HG03565 (cell line): ENCODE measurements around the gene KLHL12.
"Not testable (repeated sequence)": the region's sequence is repeated elsewhere in the genome, so short reads cannot be mapped to it uniquely, and the experiment has no call there.

ENCODE experiments used
- ATAC-seq: cut with Tn5 transposase; IDR thresholded peaks from one replicate; pipeline ENCODE4 v1.9.1; 2021; ENCODE audit warnings: mild to moderate bottlenecking, moderate library complexity; ENCODE audit not compliant: unreplicated experiment

Gene KLHL12

DNA sequence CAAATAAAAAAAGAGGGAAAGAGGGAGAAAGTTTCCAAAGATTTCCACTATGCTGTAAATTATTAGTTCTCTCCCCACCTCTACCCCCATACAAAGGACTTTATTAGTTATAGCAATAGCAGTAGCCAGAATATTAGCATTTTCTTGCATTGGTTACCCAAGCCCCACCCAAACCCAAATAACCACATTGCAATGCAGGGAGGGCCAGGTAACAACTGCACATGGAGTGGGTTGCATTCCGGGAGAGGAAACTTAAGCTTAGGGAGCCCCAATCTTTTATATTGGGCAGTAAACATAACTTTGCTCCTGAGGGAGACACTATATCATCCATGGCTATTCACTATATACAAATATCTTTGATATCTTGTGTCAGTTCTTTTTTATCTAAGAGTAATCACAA is 25.1 kb upstream of the KLHL12 start:
- ATAC-seq: no peak

DNA sequence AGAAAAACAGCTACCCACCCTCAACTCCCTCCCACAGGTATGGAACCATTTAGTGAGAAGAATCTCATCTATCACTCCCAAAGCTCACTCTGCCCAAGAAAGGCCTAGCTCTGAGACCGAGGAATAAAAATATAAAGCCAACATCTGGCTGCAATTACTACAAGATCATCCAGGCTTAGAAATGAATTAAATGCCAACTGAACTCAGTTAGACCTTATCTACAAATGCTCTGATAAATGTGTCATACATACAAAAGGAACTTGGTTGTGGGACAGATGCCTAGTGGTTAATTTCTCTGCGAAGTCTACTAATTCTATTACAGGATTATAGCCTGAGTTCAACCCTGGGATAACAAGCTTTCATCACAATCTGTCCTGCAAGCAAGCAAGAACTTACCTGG is 24.4 kb upstream of the KLHL12 start:
- ATAC-seq: no peak

DNA sequence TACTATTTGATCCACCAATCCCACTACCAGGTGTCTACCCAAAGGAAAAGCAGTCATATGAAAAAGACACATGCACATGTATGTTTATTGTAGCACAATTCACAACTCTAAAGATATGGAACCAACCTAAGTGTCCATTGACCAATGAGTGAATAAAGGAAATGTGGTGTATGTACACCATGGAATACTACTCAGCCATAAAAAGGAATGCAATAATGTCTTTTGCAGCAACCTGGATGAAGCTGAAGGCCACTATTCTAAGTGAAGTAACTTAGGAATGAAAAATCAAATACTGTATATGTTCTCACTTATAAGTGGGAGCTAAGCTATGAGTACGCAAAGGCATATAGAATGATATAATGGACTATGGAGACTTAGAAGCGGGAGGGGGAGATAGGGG is 18.4 kb upstream of the KLHL12 start:
- ATAC-seq: no peak

DNA sequence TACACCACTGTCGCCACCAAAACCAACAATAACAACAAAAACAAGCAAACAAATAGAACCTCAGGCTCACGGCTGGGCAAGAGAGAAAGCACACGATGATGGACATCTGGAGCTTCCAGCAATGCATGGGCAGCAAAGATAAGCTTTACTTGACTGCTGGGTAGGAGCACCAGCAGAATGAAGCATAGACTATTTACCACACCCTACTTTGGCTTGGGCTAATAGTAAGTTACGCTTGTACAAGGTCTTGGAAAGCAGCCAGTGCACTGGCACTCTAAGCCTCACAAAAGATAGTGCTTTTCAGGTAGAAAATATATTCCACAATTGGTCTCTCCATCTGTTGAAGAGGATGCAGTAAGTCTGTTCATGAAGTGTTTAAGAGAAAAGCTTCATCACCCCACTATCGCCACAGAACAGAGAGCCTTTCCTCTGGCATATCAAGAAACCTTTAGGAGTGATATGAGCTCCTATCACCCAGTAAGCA is 17.4 kb upstream of the KLHL12 start:
- ATAC-seq: no peak

DNA sequence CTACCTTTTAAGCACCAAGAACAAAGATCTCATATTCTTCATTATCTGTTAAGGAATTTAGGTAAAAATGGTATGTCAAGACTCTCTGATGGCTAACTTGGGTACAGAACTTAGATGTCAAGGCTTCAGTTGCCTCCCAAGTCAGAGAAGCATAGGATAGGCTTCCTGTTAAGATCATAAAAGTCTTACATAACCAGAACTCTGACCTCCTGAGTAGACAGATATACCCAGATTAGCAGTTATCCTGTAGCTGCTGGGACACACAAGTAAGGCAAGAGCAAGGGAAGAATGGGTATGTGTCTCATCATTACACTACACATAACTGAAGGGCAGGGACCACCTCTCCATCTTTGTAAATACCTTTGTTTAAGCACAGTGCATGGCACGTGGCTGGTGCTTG is 15.4 kb upstream of the KLHL12 start:
- ATAC-seq: no peak

DNA sequence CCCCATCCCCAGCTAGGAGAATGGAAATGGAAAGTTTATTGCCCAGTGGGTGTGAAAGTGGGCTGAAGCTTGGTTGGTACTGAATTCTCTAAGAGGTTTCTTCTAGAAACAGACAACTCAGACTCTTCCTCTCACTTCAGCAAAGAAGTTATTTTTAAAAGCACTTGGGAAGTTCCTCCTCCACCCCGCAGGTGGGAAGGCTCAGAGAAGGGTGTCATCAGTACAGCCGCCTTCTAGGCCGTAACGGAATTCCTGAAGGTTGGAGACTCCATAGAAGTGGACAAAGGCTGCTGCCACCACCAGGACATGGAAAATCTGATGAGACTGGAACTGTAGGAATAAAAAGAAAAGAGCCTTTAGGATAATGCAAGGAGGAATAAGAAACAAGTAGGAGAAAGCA is 14.3 kb upstream of the KLHL12 start:
- ATAC-seq: no peak

DNA sequence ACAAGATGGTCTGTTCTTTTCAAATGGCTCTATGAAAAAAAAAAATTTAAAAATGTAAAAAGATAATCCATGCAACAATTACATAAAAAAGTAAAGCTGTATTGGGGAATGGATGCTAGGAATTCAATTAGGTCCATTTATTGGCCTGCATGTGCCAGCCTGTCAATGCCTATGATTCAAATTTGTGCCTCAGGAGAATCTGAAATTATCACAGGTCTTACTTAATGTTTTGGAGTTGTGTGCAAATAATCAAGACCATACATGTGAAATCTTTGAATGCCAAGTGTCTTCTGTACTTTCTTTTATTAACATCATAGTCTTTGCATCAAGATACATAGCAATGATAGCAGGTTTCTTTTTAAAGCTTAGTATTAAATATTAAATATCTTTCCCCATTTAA is 13.5 kb upstream of the KLHL12 start:
- no peak for ATAC-seq

DNA sequence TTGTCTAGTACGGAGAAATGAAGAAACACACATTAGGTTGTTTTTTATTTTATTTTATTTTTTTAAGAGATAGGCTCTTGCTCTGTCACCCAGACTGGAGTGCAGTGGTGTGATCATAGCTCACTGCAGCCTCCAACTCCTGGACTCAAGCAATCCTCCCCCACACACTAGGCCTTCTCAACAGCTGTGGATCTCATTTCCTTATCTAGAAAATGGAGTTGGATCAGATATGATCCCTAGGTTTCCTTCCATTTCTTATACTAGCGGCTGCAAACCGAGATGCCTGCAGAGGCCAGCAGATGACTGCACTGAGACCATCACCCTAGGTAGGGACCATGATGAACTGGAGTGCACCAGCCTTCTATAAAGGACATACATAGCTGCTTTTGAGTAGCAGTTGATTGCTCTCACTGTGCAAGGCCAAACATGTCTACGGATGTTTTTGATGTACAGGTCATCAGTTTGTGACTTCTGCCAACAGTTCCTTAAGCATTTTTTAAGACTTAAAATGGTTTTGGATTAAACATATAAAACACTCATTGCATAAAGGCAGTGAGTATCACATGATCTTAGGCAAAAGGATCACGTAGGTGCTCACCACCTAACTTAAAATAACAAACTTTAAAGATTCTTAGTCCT is 11.4 kb upstream of the KLHL12 start:
- ATAC-seq: no peak

DNA sequence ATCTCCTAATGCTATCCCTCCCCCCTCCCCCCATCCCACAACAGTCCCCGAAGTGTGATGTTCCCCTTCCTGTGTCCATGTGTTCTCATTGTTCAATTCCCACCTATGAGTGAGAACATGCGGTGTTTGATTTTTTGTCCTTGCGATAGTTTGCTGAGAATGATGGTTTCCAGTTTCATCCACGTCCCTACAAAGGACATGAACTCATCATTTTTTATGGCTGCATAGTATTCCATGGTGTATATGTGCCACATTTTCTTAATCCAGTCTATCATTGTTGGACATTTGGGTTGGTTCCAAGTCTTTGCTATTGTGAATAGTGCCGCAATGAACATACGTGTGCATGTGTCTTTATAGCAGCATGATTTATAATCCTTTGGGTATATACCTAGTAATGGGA is 9.4 kb upstream of the KLHL12 start:
- not testable (repeated sequence) for ATAC-seq

DNA sequence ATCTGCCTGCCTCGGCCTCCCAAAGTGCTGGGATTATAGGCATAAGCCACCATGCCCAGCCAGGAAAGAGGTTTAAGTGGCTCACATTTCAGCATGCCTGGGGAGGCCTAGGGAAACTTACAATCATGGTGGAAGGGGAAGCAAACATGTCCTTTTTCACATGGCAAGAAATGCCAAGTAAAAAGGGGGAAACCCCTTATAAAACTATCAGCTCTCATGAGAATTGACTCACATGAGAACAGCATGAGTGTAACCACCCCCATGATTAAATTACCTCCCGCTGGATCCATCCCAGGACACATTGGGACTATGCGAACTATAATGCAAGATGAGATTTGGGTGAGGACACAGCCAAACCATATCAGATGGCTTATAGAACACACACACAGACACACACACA is 8.8 kb upstream of the KLHL12 start:
- ATAC-seq: no peak

DNA sequence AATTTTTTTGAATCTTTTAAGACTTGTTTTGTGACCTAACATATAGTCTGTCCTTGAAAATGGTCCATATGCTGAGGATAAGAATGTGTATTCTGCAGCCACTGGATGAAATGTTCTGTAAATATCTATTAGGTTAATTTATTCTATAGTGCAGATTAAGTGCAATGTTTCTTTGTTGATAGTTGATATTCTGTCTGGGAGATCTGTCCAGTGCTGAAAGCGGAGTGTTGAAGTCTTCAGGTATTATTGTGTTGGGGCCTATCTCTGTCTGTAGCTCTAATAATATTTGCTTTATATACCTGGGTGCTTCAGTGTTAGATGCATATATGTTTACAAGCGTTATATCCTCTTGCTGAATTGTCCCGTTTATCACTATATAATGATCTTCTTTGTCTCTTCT is 7.7 kb upstream of the KLHL12 start:
- no peak for ATAC-seq

DNA sequence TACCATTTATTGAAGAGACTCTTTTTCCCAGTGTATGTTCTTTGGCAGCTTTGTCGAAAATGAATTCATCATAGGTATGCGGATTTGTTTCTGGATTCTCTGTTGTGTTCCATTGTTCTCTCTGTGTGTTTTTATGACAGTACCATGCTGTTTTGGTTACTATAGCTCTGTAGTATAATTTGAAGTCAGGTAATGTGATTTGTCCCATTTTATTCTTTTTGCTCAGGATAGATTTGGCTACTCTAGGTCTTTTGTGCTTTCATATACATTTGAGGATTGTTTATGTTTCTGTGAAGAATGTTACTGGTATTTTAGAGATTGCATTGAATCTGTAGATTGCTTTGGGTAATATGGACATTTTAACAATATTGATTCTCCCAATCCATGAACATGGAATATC is 5.4 kb upstream of the KLHL12 start:
- no peak for ATAC-seq

DNA sequence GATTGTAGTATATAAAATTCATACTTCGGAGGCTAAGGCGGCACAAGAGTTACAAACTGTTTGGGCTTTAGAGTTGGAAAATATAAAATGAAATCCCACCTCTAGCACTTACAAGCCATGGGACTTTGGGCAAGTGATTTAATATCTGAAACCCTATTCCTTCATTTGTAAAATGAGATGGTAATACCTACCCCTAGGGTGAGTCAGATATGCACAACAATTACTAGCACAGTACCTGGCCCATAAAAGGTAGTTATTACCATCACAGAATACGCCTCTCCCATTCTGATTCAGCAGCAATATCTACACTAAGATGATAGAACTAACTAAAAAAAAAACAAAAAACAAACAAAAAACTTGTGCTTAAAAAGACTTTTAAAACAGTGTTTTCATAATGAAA is 3.5 kb downstream of the KLHL12 start:
- ATAC-seq: no peak

DNA sequence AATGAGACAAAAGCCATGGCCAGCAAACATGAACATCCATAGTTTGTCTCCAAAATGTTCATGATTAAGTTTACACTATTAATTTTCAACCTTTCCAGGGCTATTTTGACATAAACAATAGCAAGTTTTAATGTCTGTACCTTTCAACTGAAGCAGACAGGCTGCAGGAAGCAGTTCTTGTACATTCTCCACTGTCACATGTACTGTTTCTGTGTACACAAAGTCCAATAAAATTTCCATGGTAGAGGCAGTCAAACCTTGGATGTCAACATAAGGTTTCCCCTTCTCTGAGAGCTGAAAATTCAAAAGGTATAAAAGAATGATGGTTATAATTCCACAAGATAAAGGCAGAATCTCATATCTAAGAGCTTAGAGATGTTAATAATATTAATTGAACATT is 7.4 kb downstream of the KLHL12 start:
- ATAC-seq: no peak

DNA sequence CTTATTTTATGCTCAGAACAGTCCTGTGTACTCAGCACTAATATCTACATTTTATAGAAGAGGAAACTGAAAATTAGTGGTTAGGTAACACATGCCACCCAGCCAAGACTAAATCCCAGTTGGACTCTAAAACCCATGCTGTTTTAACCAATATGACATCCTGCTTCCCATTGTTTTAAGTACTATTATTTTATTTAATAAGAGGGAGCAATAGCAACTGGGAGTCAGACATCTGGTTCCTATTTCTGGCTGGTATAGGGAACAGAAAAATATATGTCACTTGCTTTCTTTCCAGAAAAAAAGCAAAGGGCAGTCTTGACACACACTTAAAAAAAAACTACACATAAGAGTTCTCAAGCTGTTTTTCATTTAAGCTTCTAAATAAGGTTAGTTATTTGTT is 11.9 kb downstream of the KLHL12 start:
- ATAC-seq: no peak

DNA sequence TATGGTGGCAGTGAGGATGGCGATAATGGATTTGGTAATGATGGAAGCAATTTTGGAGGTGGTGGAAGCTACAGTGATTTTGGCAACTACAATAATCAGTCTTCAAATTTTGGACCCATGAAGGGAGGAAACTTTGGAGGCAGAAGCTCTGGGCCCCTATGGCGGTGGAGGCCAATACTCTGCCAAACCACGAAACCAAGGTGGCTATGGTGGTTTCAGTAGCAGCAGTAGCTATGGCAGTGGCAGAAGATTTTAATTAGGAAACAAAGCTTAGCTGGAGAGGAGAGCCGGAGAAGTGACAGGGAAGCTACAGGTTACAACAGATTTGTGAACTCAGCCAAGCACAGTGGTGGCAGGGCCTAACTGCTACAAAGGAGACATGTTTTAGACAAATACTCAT is 14.6 kb downstream of the KLHL12 start:
- ATAC-seq: not testable (repeated sequence)

DNA sequence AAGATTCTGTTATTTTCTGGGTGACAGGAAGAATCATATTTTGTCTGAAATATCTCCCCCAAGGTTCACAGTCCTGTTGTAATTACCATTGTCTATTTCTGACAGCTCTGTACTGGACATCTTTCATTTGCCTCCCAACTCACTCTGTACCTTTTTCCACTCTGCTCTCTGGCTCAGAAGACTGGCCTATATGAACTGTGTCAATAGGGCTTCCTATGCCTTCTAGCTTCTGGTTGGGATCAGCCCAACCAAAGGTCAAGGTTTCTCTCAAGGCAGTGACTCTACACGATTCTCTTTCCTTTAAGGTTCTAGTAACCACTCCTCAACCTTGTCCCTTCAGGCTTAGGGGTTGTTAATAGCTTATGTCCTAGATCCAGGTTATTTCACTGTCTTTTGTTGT is 17.5 kb downstream of the KLHL12 start:
- ATAC-seq: no peak

DNA sequence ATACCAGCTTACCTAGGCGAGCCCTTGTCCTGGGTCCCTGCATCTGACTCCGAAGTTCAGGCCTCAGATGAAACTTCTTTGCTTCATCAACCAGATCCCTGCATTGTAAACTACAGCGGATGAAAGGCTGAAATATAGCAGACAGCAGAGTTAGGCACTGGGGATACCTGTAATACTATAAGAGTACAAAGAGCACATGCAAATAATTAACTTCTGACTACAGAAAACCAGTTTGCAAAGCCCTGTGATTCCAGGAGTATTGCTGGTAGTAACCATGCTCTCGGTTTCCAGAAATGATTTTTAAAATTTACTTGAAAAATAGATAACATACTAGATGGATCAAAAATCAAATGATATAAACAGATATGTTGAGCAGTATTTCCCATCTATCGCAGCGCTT is 18.0 kb downstream of the KLHL12 start:
- no peak for ATAC-seq

DNA sequence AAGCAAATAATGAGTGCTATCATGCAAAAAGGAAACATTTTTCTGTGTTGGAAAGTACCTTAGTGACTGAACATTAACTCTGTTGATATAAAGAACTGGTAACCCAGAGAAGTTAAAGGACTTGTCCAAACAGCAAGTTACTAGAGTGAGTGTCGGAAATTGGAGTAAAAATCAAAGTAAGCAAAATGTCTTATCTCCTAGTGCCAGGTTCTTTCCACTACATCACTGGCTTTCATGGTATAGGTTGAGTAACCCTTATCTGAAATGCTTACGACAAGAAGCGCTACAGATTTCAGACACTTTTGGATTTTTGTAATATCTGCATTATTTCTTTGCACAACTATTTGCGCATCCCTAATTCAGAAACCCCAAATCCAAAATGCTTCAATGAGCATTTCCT is 21.7 kb downstream of the KLHL12 start:
- no peak for ATAC-seq

DNA sequence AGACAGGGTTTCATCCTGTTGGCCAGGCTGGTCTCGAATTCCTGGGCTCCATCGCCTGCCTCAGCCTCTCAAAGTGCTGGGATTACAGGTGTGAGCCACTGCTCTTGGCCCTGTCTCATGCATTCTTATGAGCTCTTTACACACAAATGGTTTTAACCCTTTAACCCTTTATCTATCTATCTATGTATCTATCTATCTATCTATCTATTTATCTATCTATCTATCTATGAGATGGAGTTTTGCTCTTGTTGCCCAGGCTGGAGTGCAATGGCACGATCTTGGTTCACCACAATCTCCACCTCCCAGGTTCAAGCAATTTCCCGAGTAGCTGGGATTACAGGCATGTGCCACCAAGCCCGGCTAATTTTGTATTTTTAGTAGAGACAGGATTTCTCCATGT is 23.2 kb downstream of the KLHL12 start:
- ATAC-seq: not testable (repeated sequence)

DNA sequence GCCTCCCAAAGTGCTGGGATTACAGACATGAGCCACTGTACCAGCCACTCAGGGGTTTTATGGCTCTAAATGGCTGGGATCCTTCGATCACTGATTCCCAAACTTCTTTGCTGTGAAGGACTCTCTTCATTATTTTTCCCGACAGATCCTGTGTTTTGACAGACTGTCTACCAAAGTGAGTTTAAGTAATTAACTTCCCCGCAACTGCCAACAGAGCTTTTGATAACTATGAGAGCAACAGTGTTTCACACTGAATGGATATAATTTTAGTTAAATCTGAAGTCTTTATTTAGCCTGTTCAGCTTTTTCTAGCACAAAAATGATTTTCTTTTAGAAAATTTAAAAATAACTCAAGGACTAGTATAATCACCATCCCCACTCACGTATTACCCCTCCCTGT is 25.5 kb downstream of the KLHL12 start:
- ATAC-seq: no peak

DNA sequence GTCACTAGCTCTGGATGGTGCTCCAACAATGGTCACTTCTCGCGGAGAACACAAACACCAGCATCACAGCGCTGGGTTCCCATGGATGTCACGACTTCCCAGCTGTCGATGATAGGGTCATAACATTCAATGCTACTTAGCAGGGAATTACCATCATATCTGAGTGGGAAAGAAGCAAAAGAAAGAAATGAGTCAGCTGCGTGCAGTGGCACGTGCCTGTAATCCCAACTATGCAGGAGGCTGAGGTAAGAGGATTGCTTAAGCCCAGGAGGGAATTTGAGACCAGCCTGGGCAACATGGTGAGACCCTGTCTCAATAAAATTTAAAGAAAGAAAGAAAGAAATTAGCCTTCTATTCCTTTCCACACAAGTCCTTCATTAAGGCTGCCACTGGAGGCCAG is 34.5 kb downstream of the KLHL12 start:
- no peak for ATAC-seq

DNA sequence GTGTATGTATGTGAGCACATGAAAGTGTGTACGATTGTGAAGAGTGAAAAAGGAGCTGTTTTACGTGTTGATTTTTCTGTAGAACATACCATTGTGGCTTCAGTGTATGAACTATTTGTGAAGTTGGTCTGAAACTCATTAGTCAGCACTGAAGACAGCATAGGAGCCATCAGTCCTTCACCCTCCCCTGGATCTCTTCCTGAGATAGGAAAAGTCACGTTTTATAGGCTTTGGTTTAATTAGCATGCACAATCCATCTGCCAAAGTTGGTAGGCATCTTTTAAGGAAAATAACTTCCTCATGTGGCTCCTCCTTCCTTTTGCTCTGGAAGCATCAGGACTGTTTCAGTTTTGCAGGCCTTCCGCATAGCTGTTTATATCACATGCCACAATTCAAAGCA is 36.6 kb downstream of the KLHL12 start:
- no peak for ATAC-seq
